Activated naive CD8-positive, alpha-beta T cell treated with anti-CD3 and anti-CD28 coated beads, Interleukin-2, amount 10 ng/mL, durations not matched to agents 7 days and 5 days (primary cell): ENCODE results near the gene GLRB. TPM values are rescaled to one million over a fixed set of nuclear protein-coding genes. Genes with fewer than 3 reads are reported as not detected.
"Not testable (repeated sequence)": the region's sequence is repeated elsewhere in the genome, so short reads cannot be mapped to it uniquely, and the experiment has no call there.

Source experiments
- ATAC-seq: fragments of 150-1000 bp; cut with Tn5 transposase; one replicate; pipeline ENCODE4 v1.10.0; 2021; ENCODE audit warnings: low read depth, moderate library complexity
- POLR2A ChIA-PET: fragments of 350-600 bp; sonication (Branson Sonifier 250); formaldehyde crosslinking; loops from one replicate; lab custom pipeline; 2021; ENCODE audit warnings: antibody characterized with exemption; lab: Charles Lee
- DNase-seq: peaks from one replicate; pipeline ENCODE4 v3.0.0; 2021
- H3K27ac Mint-ChIP-seq: one replicate; pipeline ENCODE4 v1.8.0; 2022; ENCODE audit warnings: mild to moderate bottlenecking, mixed read lengths
- H3K27me3 Mint-ChIP-seq: one replicate; pipeline ENCODE4 v1.8.0; 2022; ENCODE audit warnings: mild to moderate bottlenecking, moderate library complexity, mixed read lengths
- H3K36me3 Mint-ChIP-seq: one replicate; pipeline ENCODE4 v1.8.0; 2021; ENCODE audit warnings: mild to moderate bottlenecking, mixed read lengths
- H3K4me1 Mint-ChIP-seq: one replicate; pipeline ENCODE4 v1.8.0; 2021; ENCODE audit warnings: mixed read lengths
- H3K4me3 Mint-ChIP-seq: one replicate; pipeline ENCODE4 v1.8.0; 2022; ENCODE audit warnings: mild to moderate bottlenecking, moderate library complexity, mixed read lengths
- H3K9me3 Mint-ChIP-seq: one replicate; pipeline ENCODE4 v1.8.0; 2021; ENCODE audit warnings: mixed read lengths
- total RNA-seq, 2 experiments: library from RNA; stranded (reverse); gene quantifications; one replicate each; pipeline ENCODE4 v1.2.3, GENCODE V29; 2021

GLRB gene
- total RNA-seq, 2 experiments from 2014 or later = not detected

GRCh38 chr4:157170321-157170720 lies 94.4 kb downstream of the GLRB start:
- Mint-ChIP-seq H3K27ac (no peak overlapping the region), H3K27me3 (no peaks in the 10 kb centered on the region), H3K4me3 (no peak overlapping the region), H3K36me3 (no peaks in the 10 kb centered on the region), H3K9me3 (no peaks in the 10 kb centered on the region), H3K4me1 (no peaks in the 10 kb centered on the region)
- no peak for ATAC-seq
- POLR2A ChIA-PET = no interaction called here
- DNase-seq = no peak

DNA sequence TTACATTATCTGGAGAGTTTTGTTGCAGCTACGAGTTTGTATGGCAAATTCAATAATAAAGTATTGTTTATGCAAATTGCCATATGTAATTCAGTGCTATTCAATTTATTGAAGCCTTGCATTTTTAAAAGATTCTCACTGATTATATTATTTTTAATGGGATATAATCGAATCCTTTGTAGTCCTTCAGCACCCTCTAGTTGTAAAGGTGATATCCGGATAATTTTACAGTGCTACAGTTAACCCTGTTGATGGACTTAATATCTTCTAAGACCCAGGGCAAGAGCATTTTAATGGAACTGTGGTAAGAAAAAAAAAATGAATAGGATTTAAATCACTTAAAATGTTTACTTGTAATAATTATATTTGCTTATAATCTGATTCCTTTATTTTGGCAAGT lies 96.1 kb downstream of the GLRB start:
- no peaks in the 10 kb centered on the region for H3K9me3 Mint-ChIP-seq

GRCh38 chr4:157180268-157180667 lies 104.3 kb downstream of the GLRB start:
- H3K27me3 Mint-ChIP-seq = not testable (repeated sequence)

More for the DNA sequence above, 96.1 kb downstream of the GLRB start:
- no peak for DNase-seq
- H3K27ac Mint-ChIP-seq = no peak overlapping the region
- no peaks in the 10 kb centered on the region for H3K36me3 Mint-ChIP-seq
- POLR2A ChIA-PET = no interaction called here
- H3K27me3 Mint-ChIP-seq = no peaks in the 10 kb centered on the region
- no peak for ATAC-seq
- no peak overlapping the region for H3K4me3 Mint-ChIP-seq
- H3K4me1 Mint-ChIP-seq = no peaks in the 10 kb centered on the region

DNA sequence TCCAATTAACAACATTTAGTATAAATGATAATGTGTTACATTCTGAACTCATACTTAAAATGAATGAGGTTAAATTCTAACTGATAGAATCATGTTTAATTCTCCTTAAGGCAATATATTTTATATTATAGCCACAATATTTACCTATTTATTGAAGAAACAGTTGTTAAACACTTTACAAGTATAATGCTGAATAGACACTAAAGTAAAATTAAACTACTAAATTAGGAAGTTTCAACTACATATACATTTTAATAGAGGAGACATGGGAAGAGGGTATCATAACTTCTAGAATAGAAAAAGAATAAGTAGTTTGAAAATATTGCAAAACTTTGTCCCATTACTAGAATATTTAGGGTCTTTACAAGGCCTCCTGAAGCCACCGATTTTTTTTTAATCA lies 108.3 kb downstream of the GLRB start:
- DNase-seq (no peak), ATAC-seq (no peak)

More at GRCh38 chr4:157180268-157180667, 104.3 kb downstream of the GLRB start:
- H3K9me3 Mint-ChIP-seq, H3K27ac Mint-ChIP-seq, H3K4me3 Mint-ChIP-seq, H3K4me1 Mint-ChIP-seq, DNase-seq, H3K36me3 Mint-ChIP-seq, POLR2A ChIA-PET, ATAC-seq: not testable (repeated sequence)

DNA sequence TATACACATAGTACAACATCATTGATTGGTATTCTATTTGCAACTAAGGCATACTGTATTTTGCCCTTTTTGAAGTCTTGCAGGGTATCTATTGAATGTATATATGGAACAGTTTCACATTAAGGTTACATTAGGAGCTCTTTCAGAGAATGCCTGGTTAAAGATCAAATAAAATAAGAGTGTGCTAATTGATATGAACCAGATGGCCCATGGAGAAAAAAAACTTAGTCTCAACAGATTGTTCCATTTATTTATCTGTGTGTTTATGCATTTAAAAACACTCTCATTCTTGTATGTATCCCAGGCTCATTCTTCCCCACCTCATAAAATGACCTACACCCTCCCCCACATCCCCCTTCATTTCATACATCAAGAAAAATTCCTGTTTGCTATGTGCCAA lies 109.4 kb downstream of the GLRB start:
- Mint-ChIP-seq H3K4me1 (no peaks in the 10 kb centered on the region), H3K9me3 (no peaks in the 10 kb centered on the region), H3K27me3 (no peaks in the 10 kb centered on the region), H3K36me3 (no peaks in the 10 kb centered on the region), H3K4me3 (no peak overlapping the region), H3K27ac (no peak overlapping the region)
- no peak for DNase-seq
- POLR2A ChIA-PET = no interaction called here
- ATAC-seq = no peak

More for the DNA sequence above, 108.3 kb downstream of the GLRB start:
- Mint-ChIP-seq H3K27me3 (no peaks in the 10 kb centered on the region), H3K27ac (no peak overlapping the region), H3K4me3 (no peak overlapping the region), H3K4me1 (no peaks in the 10 kb centered on the region), H3K36me3 (no peaks in the 10 kb centered on the region), H3K9me3 (no peaks in the 10 kb centered on the region)
- POLR2A ChIA-PET = no interaction called here

DNA sequence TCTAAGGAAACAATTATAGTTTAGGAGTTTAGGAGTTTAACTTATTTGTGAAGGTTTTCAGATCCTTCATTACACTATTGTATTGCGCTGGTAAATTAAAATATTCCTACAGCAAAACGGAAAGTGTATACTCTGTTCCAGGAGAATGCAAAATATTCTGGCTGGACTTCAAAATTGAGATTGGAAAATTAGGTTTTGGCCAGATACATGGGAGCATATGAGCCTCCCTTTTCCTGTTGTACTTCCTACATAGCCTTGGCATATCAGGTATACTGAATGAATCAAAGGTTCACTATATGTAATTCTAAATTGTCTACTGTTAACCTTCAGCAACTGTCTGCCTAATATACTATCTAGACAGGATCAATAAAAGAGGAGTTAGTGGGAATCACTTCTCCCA lies 119.4 kb downstream of the GLRB start:
- Mint-ChIP-seq H3K4me1 (no peaks in the 10 kb centered on the region), H3K36me3 (no peaks in the 10 kb centered on the region), H3K4me3 (no peak overlapping the region), H3K27ac (no peak overlapping the region), H3K9me3 (no peaks in the 10 kb centered on the region), H3K27me3 (no peaks in the 10 kb centered on the region)
- DNase-seq = no peak
- ATAC-seq = no peak
- POLR2A ChIA-PET = no interaction called here

DNA sequence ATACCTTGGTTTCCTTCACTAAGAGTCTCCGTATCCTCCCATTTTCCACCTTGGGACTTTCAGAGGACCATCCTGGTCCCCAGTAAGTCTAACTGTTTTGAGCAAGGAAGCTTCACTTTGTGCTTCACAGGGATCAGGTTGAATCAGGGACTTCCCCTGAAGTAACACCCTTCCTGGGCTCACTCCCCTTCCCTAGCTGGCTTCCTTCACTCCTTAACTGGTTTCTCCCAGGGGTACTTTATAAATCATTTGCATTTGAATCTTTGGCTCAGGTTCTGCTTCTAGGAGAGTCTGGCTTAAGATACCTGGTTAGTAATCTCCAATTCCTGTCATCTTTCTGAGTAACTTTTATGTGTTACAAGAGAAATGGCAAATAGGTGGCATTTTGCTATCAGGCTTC lies 120.1 kb downstream of the GLRB start:
- Mint-ChIP-seq H3K27ac (no peak overlapping the region), H3K27me3 (no peaks in the 10 kb centered on the region), H3K4me1 (no peaks in the 10 kb centered on the region), H3K9me3 (no peaks in the 10 kb centered on the region), H3K4me3 (no peak overlapping the region), H3K36me3 (no peaks in the 10 kb centered on the region)
- DNase-seq = no peak
- ATAC-seq = no peak
- POLR2A ChIA-PET = no interaction called here

- no peaks in the 10 kb centered on the region for H3K9me3 Mint-ChIP-seq
- ATAC-seq (no peak), DNase-seq (no peak)
- H3K4me1 Mint-ChIP-seq = no peaks in the 10 kb centered on the region
- no peaks in the 10 kb centered on the region for H3K27me3 Mint-ChIP-seq
- POLR2A ChIA-PET = no interaction called here
- H3K36me3 Mint-ChIP-seq = no peaks in the 10 kb centered on the region
- H3K4me3 Mint-ChIP-seq = no peak overlapping the region
- H3K27ac Mint-ChIP-seq = no peak overlapping the region
Observed at GRCh38 chr4:157204634-157205244, 128.8 kb downstream of the GLRB start.

DNA sequence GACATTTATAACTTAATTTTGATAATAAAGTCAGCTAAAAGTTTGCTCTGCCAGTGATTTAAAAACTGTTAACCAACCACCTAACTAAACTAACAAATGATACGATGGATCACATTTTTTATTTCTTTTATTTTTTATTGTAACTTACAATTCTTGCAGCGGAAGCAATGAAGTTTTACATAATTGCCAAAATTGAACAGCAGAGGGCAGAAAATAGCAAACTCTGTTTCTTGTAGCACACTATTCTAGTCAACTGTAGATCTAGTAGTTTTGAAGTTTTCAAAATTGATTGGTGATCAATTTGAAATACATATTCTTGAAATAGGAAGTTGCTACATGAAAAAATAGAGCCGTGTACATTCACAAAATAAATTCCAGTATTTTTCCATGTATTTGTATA lies 141.8 kb downstream of the GLRB start:
- no peak overlapping the region for H3K27ac Mint-ChIP-seq
- POLR2A ChIA-PET = no interaction called here
- ATAC-seq (no peak), DNase-seq (no peak)
- peaks cover 2% of the 10 kb centered on the region for H3K36me3 Mint-ChIP-seq
- peaks cover 22% of the 10 kb centered on the region for H3K27me3 Mint-ChIP-seq
- no peaks in the 10 kb centered on the region for H3K4me1 Mint-ChIP-seq
- no peak overlapping the region for H3K4me3 Mint-ChIP-seq
- H3K9me3 Mint-ChIP-seq = peaks cover 6% of the 10 kb centered on the region

DNA sequence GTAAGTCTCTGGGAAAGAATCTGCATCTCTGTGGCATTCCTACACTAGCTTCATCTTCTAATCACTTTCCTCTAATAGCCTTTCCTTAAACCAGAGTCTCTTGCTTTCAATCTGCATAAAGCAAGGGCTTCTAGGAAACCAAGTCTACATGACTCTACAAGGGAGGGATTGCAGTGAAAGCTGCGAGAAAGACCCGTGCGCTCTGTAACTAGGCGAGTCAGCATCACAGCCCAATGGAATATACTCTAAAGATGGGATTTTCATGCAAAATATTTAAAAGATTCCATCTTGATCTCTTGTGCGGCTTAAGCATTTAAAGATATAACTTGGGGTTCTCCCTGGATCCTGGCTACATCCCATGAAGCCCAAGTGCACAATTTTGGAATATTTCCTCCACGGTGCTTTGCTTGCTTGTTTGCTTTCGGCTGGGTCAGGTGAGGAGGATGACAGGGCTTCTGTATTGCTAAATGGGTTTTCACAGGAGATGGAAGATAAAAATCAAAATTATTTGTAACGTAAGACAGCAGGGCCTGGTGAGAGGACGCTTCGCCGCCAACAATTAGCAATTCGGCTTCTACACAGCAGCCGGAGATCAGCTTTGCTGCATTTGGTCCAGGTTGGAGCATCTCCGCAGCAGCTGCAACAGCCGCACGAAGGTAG lies 143.9 kb downstream of the GLRB start:
- POLR2A ChIA-PET = no interaction called here
- peaks cover 2% of the 10 kb centered on the region for H3K36me3 Mint-ChIP-seq
- H3K9me3 Mint-ChIP-seq = peaks cover 6% of the 10 kb centered on the region
- no peaks in the 10 kb centered on the region for H3K4me1 Mint-ChIP-seq
- no peak overlapping the region for H3K27ac Mint-ChIP-seq
- H3K4me3 Mint-ChIP-seq = no peak overlapping the region
- DNase-seq = no peak
- peak; percentile 45 for ATAC-seq
- H3K27me3 Mint-ChIP-seq = peaks cover 28% of the 10 kb centered on the region

DNA sequence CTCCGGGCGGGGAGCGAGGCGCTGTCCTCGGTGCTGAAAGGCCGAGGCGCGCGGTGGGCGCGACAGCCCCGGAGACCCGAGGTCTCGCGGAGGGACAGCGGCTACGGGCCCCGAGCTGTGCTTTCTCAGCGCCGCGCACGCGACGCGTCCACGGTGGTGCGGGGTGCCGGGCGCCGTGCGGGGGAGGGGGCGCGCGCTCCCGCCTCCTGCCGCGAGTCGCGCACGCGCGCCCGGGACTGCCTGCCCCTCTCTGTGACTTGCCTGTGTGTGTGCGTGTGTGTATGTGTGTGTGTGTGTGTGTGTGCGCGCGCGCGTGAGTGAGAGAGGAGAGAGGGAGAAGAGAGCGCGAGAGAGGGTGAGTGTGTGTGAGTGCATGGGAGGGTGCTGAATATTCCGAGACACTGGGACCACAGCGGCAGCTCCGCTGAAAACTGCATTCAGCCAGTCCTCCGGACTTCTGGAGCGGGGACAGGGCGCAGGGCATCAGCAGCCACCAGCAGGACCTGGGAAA lies 144.5 kb downstream of the GLRB start, which contains the start of gene GRIA2:
Gene GRIA2 (plus strand): TSS at position 358 of the 511 bp plus-strand sequence. CDS start 315 bp downstream, outside the sequence.
- ATAC-seq = no peak
- peak within 1 kb of the TSS; percentile 16 for H3K4me3 Mint-ChIP-seq
- H3K27me3 Mint-ChIP-seq = peaks cover 28% of the 10 kb centered on the region

GRCh38 chr4:157221426-157221894 lies 145.5 kb downstream of the GLRB start:
- H3K4me1 Mint-ChIP-seq = no peaks in the 10 kb centered on the region
- no peak for ATAC-seq
- H3K27me3 Mint-ChIP-seq = peaks cover 28% of the 10 kb centered on the region
- POLR2A ChIA-PET = no interaction called here
- no peak for DNase-seq
- no peak overlapping the region for H3K4me3 Mint-ChIP-seq
- H3K9me3 Mint-ChIP-seq = peaks cover 6% of the 10 kb centered on the region
- H3K36me3 Mint-ChIP-seq = peaks cover 2% of the 10 kb centered on the region
- H3K27ac Mint-ChIP-seq = no peak overlapping the region

More for the DNA sequence above, 144.5 kb downstream of the GLRB start, which contains the start of gene GRIA2:
- DNase-seq = peak; percentile 65
- peaks cover 6% of the 10 kb centered on the region for H3K9me3 Mint-ChIP-seq
- no peaks in the 10 kb centered on the region for H3K4me1 Mint-ChIP-seq
- peaks cover 2% of the 10 kb centered on the region for H3K36me3 Mint-ChIP-seq
- POLR2A ChIA-PET = no interaction called here
- H3K27ac Mint-ChIP-seq = no peak within 1 kb of the TSS
